NT2/D1 (cell line): ENCODE results near the gene FHDC1.

Experiments
- SUZ12 ChIP-seq: IDR thresholded peaks from 2 replicates; pipeline ENCODE4 v1.6.1; 2011; ENCODE audit not compliant: insufficient read length, insufficient read depth; ENCODE audit errors: extremely low read depth
- YY1 ChIP-seq: IDR thresholded peaks from 2 replicates; pipeline ENCODE4 v1.6.1; 2011; ENCODE audit not compliant: insufficient read length, insufficient read depth
- ZNF274 ChIP-seq: IDR thresholded peaks from 2 replicates; pipeline ENCODE4 v1.6.1; 2011; ENCODE audit warnings: mild to moderate bottlenecking, low read depth, low read length

GRCh38 chr4:152909901-152910300 lies 26.2 kb upstream of the FHDC1 start:
- TF ChIP-seq YY1 (no peak), SUZ12 (no peak), ZNF274 (no peak)
